NCI-H82 (cell line): ENCODE data around the gene COL5A1.
A peak's percentile ranks its signal among the peaks of the same experiment; 100 is the strongest.
"Not testable (repeated sequence)": the region's sequence is repeated elsewhere in the genome, so short reads cannot be mapped to it uniquely, and the experiment has no call there.

Experiments
- DNase-seq: peaks from one replicate; lab custom pipeline; 2025; lab: John Stamatoyannopoulos, UW

COL5A1 gene

DNA sequence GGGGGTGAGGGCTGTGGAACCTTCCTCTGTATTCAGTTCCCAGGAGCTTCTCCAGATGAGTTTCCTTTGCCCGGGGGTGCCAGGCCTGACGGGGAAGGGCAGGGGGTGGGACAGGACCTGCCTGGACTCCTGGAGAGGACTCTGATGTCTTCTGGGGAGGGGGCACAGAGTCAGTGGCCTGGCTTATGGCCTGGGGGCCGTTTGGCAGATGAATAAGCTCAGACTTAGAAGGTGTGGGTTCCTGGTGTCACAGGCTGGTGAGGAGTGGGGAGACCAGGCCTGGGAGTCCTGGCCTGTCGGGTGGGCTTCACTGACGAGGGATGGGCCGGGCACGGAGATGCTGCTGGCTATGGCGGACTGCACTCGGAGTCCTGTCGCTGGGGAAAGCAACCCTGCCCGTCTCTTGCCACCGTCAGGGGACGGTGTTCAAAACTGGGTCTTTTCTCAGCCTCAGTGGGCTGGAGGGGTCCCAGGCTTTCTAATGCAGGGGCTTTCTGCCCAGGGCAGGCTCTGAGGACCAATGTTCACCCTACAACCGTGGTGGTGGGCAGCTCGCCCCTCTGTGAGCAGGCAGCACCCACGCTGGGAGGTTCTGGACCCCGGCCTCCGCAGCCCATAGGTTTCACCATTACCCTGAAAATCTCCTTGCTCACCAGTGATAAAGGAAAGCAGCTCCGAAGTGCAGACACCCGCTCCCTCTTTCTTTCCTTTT, 16.2 kb downstream of the COL5A1 start:
- DNase-seq: no peak

GRCh38 chr9:134658378-134658955, 16.9 kb downstream of the COL5A1 start:
- no peak for DNase-seq

- no peak for DNase-seq
Observed at GRCh38 chr9:134659688-134660131, 18.1 kb downstream of the COL5A1 start.

- DNase-seq: peak; percentile 25
Observed at GRCh38 chr9:134660407-134660806, 18.8 kb downstream of the COL5A1 start.

DNA sequence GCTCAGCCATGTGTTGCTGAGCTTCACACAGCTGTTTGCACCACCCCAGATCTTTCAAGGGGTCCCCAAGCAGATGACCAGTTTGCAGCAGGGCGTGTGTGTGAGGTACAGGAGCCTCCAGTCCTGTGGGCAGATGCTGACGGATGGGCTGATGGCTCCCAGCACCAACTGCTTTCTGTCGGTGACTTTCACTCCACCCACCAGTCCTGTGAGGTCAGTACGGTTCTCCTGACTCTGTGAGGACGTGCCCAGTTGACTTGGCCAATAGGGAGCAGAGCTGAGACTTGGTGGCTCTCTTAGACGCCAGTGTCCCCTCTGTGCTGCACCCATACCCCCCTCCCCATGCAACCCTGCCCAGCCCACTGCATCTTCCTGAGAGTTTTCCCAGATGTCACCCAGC, 19.7 kb downstream of the COL5A1 start:
- no peak for DNase-seq

GRCh38 chr9:134661791-134662142, 20.2 kb downstream of the COL5A1 start:
- no peak for DNase-seq

GRCh38 chr9:134662143-134662876, 20.7 kb downstream of the COL5A1 start:
- DNase-seq: no peak

DNA sequence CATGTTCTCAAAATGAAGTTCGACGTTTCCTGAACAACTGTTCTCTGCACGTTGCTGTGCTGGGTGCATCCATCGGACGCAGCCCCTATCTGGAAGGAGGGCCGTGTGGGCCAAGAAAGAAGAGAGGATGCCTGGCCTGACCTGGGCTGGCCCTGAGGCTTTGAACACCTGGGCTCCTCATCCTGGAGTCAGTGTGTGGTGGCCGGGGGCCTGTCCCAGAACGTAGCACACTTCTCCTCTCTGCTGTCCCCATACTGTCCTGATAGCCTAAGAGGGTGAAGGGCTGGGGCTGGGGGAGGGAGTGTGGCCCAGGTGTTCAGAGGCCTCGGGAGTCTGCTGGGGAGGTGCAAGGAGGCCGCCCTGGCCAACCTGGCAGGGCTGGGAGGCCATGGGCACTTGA, 21.5 kb downstream of the COL5A1 start:
- DNase-seq: no peak

DNA sequence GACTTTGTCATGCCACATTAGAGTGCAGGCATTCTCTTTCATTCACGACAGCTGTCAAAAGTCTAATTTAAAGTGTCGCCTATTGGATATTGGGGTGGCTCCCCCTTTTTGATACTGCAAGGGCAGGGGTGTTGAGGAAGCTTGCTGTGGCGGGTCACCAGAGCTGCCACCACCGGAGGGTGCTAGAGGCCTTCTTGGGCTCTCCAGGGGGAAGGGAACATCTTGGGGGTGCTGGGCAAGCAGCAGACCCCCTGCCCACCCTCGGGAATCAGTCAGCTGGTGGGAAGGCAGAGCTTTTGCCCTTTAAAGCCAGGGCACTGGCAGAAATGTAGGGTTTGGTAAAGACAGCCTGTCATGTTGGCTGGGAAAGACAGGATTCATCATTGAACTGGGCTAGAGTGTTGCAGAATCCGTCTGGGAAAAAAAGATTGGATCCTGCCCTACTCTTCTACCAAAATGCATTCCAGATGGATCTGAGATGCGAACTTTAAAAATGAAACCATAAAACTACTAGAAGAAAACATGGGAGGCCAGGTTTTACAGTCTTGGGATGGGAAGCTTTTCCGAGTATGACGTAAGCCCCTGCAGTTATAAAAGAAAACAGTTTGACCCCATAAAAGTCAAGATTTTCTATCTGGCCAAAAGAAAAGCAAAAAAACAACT, 22.3 kb downstream of the COL5A1 start:
- no peak for DNase-seq

DNA sequence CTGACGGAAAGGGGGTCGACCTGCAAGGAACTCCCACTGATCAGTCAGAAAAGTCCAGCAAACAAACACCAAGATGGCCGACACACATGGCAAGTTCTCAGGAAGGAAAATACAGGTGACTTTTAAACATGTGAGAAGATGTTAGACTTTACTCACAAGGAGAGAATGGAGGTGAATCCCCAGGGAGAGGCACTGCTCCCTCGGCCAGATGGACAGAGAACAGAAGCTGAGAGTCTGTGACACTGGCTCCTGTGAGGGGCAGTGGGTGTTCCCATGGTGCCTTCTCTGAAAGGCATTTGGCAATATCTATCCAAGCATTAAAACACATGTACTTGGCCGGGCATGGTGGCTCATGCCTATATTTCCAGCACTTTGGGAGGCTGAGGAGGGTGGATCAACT, 22.8 kb downstream of the COL5A1 start:
- no peak for DNase-seq

GRCh38 chr9:134666208-134666607, 24.6 kb downstream of the COL5A1 start:
- DNase-seq: no peak

DNA sequence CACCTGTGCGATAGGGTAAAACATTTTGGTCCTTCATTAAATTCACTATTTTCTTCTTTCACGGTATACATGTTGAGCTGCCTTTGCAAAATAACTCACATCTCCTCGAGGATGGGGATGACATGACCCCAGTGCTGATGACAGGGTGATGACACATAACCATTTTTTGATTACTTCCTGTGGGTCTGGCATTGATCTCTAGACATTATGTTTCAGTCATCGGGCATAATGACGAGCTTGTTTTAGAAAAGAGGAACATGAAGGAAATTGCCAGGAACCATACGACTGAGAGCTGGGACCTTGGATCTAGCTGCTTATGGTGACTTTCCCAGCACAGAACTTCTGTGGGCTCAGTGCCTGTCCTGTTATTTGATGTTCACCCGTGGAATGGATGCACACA, 25.2 kb downstream of the COL5A1 start:
- DNase-seq: no peak

GRCh38 chr9:134668977-134669376, 27.4 kb downstream of the COL5A1 start:
- DNase-seq: not testable (repeated sequence)

GRCh38 chr9:134669399-134669955, 27.9 kb downstream of the COL5A1 start:
- no peak for DNase-seq

DNA sequence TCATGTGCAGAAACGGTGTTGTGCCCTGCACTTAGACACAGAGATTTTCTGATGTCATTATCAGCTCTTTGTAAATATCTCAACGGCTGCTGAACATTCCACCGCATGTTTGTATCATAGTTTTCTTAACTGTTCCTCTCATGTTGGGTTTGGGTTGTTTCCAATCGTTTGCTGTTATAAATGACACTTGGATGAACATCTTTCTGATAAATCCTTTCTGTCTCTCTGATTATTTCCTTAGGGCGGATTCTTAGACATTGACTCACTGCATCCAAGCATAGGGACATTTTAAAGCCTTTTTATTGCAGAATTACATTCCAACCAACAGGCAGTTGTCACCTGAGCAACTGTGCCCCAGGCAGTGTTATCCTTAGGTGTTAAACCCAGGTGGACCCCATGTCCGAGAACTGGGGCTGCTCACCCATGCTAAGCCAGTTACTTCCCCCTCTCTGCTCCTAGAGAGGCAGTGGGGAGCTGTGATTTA, 28.5 kb downstream of the COL5A1 start:
- no peak for DNase-seq

GRCh38 chr9:134670851-134671281, 29.3 kb downstream of the COL5A1 start:
- no peak for DNase-seq

DNA sequence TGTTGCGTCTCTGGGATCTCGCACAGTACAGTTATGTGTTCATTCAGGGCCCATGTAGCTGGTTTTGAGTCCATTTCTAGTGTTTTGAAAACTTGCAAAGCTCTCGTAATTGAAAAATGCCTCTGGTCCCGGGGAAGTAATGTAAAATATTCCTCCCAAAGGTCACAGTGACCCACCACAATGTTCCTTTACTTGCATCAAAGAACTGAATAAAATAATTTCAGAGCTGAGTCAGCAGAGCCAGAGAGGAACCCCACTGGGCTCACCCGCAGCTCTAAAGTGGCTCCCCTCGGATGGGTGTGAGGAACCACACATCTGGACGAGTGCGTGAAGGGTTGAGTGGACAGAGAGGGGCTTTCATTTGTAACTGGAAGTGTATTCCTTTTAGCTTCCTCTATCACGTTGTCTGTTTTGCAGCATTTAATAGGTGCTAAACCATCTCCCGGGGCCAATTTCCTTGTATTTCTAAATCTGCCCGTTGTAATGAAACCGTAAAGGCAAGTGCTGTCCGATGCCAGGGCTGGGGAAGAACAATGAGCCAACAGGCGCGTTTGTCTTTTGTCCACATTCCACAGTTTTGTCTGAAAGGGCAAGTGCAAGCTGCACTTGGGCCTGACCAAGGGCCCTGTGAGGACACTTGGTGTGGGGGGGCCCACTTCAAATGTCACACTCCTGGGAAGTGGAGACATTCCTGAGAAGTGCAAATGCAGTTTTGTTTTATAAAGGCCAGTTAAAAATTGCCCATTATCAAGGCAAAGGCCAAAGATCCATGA, 29.9 kb downstream of the COL5A1 start:
- DNase-seq: no peak

DNA sequence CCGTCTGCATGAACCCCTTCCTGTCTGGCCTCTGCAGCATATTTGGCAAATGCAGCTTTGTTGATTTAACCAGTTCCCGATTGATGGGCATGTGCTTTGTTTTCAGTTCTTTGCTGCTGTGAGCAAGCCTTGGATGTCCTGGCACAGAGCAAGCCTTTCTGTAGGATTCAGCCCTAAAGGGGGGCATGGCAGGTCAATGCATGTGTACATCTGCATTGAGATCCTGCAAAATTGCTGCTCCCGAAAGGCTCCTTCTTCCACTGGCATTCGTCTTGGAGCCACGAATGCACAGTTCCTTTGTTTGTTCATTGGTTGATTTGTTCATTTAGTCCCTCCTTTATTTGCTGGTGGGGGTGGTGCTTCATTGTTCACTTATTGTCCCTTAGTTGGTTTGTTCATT, 34.8 kb downstream of the COL5A1 start:
- DNase-seq: no peak

DNA sequence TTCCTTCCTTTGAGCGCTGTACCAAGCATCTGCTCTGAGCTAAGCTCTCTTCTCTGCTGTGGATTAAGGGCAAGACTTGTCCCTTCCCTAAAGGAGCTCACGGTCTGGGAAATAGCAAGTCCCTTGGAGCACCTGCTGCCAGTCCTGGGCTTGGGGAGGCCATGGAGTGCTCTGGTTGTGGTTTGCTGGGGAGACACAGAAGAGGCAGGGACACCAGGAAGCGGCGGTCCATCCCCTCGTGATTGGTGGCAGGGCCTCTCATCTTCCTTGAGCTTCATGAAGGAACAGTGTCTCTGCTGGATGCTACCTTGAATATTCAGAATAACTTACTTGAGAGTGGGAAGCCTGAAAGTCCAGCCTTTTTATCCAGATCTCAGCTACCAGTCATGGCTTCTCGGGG, 35.3 kb downstream of the COL5A1 start:
- no peak for DNase-seq

DNA sequence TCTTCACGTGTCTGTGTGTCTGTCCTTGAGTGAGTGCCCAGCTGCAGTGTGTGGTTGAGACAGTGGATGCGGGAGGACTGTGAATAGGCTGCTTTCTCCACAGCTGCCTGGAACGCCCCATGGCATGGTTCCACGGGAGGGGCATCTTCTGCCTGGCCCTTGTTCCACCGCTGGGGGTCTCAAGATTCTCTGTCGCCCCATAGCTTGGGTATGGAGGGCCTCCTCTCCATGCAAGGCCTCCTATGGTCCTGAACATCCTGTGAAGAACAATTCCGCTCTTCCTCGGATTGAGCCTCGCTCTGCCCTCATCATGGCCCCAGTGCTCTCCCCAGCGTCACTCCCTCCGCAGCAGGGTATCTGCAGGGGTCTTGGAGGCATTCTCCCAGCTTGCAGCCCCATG, 36.1 kb downstream of the COL5A1 start:
- no peak for DNase-seq

GRCh38 chr9:134678206-134678605, 36.6 kb downstream of the COL5A1 start:
- DNase-seq: no peak
